LNCaP clone FGC (cell line): ENCODE data around the gene TRPM6.
"Not testable (repeated sequence)": the region's sequence is repeated elsewhere in the genome, so short reads cannot be mapped to it uniquely, and the experiment has no call there.

Experiments
- DNase-seq: peaks from one replicate; pipeline ENCODE4 v3.0.0-alpha.2; 2011; ENCODE audit warnings: low read depth
- H3K4me3 ChIP-seq: 2 replicates; pipeline ENCODE4 v1.5.1; 2011; ENCODE audit warnings: mild to moderate bottlenecking, low read depth, low read length, control low read depth
- TF ChIP-seq, protein P1 (sequence below): IDR thresholded peaks from 2 replicates; pipeline ENCODE4 v1.5.1; 2012; ENCODE audit warnings: mild to moderate bottlenecking; ENCODE audit not compliant: control insufficient read depth, insufficient read depth; ENCODE audit errors: extremely low read depth

The TRPM6 gene

DNA sequence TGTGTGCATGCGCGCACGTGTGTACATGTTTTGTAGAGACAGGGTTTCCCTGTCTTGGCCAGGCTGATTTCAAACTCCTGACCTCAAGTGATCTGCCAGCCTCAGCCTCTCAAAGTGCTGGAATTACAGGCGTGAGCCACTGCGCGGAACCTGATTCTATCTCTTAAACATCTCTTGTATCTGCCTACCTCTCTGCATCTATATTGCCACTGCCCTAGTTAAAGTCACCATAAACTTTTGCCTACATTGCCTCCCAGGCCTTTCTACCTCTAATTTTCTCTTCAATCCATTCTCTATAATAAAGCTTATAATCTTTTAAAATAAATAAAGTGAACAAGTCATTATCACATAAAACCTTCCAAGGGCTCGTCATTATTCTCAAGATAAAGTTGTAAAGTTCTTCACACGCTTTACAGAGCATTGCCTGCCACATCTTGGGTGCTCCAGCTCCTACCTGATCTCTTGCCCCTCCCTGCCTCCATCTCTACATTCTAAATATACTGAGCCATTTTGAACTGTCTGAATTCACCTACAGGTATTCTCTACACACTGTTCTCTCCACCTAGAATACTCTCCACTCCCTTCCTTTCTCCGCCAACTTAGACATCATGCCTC is 15.0 kb downstream of the TRPM6 start:
- H3K4me3 ChIP-seq, result no peak overlapping the region
- TF ChIP-seq, protein P1, sequence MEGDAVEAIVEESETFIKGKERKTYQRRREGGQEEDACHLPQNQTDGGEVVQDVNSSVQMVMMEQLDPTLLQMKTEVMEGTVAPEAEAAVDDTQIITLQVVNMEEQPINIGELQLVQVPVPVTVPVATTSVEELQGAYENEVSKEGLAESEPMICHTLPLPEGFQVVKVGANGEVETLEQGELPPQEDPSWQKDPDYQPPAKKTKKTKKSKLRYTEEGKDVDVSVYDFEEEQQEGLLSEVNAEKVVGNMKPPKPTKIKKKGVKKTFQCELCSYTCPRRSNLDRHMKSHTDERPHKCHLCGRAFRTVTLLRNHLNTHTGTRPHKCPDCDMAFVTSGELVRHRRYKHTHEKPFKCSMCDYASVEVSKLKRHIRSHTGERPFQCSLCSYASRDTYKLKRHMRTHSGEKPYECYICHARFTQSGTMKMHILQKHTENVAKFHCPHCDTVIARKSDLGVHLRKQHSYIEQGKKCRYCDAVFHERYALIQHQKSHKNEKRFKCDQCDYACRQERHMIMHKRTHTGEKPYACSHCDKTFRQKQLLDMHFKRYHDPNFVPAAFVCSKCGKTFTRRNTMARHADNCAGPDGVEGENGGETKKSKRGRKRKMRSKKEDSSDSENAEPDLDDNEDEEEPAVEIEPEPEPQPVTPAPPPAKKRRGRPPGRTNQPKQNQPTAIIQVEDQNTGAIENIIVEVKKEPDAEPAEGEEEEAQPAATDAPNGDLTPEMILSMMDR, result no peak
- no peak for DNase-seq

DNA sequence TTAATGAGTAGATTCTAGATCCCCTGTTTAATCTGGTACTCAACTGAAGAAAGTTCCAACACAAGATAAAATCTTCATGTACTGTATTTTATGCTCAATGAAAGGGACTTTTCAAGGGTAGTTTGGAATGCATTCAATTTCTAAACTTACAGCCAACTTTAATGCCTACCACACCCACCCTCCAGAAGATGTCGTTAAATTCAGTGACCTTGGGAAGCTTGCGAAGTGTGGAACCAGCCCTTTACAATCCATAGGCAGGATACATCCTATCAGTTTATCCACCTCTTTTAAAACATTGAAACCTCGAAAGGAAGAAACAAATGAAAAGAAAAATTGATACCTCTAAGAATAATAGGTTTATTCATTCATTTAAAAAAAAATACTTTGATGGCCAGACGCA is 20.2 kb downstream of the TRPM6 start:
- DNase-seq, result no peak
- no peak overlapping the region for H3K4me3 ChIP-seq
- TF ChIP-seq, protein P1, result no peak

DNA sequence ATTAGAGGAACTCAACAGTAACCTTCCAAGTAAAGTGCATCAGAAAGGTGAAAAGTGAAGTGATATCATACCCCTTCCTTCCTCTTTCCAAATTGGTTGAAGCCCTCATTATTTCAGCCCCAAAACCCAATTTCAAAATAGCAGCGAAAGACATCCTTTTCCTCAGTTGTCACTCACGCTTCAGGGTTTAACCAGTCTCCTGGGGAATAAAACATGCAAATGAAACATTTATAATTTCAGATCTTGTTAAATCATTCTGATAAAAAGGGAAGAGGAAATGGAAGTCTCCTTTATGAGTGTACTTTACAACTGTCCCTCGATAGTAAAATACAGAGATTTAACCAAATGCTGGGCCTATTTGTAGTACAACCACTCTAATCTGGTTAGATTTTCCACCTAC is 22.5 kb downstream of the TRPM6 start:
- no peak overlapping the region for H3K4me3 ChIP-seq
- no peak for DNase-seq
- TF ChIP-seq, protein P1, result no peak

- H3K4me3 ChIP-seq, result no peak overlapping the region
- no peak for DNase-seq
- TF ChIP-seq, protein P1, result no peak
Observed at GRCh38 chr9:74861773-74862474, 25.8 kb downstream of the TRPM6 start.

- TF ChIP-seq, protein P1, result no peak
- DNase-seq, result no peak
- H3K4me3 ChIP-seq, result no peak overlapping the region
Observed at GRCh38 chr9:74861071-74861470, 26.6 kb downstream of the TRPM6 start.

- DNase-seq, H3K4me3 ChIP-seq: not testable (repeated sequence)
Observed at GRCh38 chr9:74860247-74860646, 27.5 kb downstream of the TRPM6 start.

DNA sequence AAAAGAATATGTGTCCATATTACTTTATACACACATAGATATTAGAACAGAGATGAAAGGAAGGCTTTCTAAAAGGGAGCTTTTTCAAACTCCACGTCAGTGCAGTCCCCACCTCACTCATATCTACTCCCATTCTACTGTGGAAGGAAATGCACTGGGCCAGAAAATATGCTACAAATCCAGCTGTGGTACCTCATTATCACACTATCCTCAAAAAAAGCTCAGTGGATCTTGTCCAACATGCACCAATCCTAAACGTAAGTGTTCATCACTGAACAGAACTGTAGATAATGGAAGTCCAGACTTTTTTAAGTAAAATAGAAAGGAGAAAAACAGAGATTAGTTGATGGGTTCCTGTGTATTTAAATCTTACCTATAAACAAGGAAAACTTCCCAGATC is 27.9 kb downstream of the TRPM6 start:
- no peak for DNase-seq
- H3K4me3 ChIP-seq, result no peak overlapping the region
- TF ChIP-seq, protein P1, result no peak
